ENCODE results near the gene ZFYVE27. TPM values are rescaled to one million over a fixed set of nuclear protein-coding genes. Genes with fewer than 3 reads are reported as not detected.

The ZFYVE27 gene
- total RNA-seq, 1 donor from 2014 or later, result 10.7 TPM

DNA sequence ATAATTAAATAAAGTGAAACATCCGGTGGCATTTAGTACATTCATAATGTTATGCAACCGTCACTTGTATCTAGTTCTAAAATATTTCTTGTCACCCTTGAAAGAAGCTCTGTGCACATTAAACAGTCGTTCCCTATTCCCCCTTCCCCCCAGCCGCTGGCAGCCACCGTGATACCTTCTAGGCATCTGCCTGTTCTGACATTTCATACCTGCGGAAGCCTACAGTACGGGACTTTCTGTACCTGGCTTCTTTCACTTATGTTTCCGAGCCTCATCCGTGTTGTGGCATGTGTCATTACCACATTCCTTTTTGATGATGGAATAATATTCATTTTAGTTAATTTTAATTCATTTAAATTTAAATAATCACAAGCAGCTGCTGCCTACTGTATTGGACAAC is 48.8 kb downstream of the ZFYVE27 start:
- ATAC-seq, result no peak
- no peak for DNase-seq (ENCODE audit: low spot score)

DNA sequence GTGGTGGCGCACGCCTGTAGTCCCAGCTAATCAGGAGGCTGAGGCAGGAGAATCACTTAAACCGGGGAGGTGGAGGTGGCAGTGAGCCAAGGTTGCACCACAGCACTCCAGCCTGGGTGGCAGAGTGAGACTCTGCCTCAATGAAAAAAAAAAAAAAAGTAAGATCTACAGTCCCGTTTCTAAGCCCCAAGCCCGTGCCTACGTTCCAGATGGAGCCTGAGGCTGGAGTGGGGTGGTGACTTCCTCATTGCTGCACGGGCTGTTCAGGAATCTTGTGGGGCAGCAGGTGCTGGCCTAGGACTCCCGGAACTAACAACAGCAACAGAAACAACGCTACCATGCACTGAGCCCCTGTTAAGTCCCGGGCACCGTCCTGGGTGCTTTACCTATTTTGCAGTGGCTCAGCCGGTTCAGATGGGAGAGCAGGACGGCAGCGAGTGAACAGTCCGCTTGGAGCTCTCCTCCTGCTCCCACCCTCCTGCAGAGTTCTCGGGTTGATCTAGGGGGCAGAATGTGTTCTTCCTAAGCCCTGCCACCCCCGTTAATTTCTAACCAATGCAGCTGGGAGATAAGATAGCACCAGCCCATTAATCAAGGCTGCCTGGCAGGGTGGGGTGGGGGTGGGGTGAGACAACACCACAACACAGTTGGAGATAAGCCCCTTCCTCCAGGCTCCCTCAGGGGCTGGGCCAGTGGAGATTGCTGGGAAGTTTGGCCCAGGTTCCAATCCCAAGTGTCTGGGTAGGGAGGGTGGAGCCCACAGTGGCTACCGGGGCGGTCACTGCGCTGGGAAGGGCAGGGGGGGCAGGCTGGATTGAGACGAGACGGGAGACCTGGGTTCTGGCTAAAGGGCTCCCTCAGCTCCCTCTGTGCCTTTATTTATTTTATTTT is 51.9 kb downstream of the ZFYVE27 start:
- ATAC-seq (peak; percentile 58), DNase-seq (ENCODE audit: low spot score) (no peak)

DNA sequence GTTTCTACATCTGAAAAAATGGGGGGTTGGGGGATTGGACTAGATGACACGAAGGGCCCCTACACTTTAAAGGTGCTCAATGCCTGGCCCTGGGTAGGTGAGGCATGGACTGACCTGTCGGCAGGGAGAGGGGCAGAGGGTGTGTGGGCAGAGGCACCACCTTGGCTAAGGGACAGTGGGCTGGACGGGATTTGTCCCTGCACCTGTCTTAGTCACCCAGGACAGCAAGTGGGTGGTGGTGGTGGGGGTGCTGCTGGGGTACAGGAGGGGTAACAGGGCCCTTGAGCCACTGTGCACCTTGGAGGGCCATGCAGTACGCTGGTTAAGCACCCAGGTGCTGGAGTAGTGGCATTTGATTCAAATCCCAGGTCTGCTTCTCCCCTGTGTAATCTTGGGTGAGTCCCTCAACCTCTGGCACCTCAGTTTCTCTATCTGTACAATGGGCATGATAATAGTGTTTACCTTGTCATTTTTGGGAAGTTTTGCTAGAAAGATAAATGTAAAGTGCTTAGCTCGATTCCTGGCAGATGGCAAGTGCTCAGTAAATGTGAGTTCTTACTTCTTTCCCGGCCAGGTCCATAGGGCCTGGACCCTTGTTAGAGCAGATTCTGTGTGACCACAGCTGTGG is 53.0 kb downstream of the ZFYVE27 start:
- ATAC-seq (no peak), DNase-seq (ENCODE audit: low spot score) (no peak)

DNA sequence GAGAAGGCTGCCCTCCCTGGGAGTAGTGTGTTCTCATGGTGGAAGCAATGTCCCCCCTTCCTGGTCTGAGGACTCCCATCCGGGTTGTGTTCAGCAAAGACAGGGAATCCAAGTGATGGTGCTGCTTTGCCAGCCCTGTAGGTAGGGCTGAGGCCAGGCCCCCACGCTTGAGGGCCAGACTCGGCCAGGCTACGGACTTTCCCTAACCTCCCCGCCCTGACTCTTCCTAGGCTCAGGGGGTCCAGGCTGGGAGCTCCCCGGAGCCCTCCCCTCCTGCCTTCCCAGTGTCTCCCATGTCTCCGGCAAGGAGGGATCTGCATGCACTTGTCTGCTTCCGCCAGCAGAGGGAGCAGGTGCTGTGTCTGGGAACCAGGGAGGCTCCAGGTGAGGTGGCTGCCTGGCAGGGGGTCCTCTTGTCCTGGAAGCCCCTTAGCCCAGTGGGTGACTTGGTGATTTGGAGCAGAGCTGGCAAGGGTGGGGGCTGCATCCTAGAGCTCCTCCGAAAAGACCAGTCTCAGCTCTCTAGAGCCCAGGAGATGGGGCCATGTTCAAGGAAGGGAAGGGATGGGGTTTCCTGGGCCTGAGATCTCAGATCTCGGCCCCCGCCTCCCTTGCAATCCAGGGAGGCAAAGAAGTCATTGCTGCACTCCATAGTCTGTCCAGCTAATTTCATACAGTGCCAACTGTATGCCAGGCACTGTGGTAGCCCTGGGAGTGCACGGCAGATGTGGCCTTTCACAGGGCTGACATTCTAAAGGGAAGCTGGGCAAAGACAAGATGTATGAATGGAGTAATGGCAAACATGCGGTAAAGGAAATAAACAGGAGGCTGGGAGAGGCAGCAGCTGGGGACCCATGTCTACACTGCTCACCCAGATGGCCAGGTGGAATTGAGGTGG is 55.1 kb downstream of the ZFYVE27 start:
- DNase-seq (ENCODE audit: low spot score), result peak; percentile 69
- peak; percentile 93 for ATAC-seq

DNA sequence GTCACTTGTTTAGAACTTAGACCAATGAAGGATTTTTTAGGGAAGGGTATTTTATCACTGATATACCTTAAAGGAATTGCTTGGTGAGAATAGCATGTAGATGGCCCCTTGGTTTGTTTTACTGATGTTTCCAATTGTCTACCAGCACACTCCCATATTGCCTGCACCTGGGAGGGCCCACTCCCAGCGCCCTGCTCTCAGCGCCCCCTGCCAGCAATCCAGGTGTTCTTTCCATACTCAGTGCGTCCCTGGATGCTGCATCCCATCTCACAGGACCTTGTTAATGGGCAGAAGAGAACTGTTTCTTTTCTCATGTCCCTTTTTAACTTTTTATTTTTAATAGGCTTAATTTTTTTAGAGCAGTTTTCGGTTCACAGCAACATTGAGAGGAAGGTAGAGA is 59.0 kb downstream of the ZFYVE27 start:
- no peak for ATAC-seq
- DNase-seq (ENCODE audit: low spot score), result no peak

DNA sequence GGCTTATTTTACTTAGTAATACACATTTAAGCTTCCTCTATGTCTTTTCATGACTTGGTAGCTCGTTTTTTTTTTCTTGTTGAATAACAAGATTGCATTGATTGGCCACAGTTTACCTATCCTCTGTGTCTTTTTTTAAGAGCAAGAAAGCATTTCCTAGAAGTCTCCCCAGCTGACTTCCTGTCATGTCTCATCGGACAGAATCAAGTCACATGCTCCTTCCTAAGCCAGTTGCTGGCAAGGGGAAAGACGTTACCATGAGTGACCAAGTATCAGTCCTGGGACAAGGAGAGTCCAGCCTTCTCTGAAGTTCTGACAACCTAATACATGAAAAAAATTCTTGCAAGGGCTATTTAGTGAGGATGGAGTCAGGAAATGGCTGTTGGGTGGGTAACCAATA is 59.7 kb downstream of the ZFYVE27 start:
- DNase-seq (ENCODE audit: low spot score) (no peak), ATAC-seq (no peak)

DNA sequence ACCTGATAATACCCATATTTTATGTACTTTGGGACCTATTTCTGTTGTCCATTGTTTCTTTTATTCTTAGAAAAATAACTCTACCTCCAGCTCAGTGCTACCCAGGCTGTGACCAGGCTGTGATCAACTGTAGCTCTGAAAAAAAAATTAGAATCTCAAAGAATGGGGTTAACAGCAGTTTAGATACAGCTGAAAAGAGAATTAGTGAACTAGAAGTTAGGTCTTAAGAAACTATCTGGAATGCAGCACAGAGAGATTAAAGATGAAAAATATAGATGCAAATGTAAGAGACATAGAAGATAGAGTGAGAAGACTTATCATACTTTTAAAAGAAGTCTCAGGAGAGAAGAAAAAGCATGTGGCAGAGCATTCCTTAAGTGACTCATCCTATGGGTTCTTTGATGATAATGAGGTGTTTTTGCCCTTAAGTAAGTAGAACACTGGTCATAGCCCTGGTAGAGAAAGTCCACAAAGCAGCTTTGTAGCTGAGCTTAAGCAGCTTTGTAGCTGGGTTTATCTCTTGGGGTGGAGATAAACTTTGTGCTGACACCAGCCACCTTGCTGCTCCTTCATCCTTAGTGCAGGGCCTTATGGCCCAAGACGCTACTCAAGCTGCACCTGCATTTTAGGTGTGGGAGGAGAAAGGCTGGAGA is 62.2 kb downstream of the ZFYVE27 start:
- DNase-seq (ENCODE audit: low spot score), result no peak

DNA sequence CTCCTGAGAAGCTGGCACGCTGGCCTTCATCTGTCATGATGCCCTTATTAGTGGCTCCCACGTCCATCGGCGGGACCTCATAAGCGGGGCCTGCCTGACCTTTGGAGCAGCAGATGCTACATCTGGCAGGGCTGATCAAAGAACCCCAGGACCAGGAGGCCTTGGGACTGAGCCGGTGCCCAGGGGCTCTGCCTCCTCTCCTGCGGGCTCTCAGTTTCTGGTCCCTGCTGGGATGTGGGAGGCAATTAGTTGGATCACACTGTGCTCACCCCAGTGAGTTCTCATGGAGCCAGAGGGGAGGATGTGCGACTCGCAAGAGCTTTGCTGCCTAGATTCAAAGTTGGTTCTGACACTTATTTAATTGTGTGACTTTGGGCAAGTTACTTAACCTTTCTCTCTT is 63.5 kb downstream of the ZFYVE27 start:
- DNase-seq (ENCODE audit: low spot score) (no peak), ATAC-seq (no peak)

More for the DNA sequence above, 62.2 kb downstream of the ZFYVE27 start:
- ATAC-seq, result no peak

DNA sequence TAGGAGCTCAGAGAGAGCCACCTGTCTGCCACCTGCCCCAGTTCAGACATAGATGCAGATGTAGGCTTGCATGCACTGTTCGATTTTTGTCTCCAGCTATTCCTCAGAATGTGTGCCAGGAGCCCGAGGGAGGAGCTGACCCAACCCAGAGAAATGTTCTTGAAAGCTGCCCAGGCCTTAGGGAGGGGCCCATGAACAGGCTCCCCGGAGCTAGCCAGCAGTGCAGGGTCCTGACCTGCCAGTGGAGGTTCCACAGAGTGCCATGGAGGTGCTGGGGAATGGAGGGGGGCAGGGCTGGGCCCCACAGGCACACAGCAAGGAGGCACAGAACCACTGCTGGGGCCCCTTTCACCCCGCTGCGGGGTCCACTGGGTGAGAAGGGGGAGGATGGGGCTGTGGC is 64.5 kb downstream of the ZFYVE27 start:
- ATAC-seq (no peak), DNase-seq (ENCODE audit: low spot score) (no peak)

DNA sequence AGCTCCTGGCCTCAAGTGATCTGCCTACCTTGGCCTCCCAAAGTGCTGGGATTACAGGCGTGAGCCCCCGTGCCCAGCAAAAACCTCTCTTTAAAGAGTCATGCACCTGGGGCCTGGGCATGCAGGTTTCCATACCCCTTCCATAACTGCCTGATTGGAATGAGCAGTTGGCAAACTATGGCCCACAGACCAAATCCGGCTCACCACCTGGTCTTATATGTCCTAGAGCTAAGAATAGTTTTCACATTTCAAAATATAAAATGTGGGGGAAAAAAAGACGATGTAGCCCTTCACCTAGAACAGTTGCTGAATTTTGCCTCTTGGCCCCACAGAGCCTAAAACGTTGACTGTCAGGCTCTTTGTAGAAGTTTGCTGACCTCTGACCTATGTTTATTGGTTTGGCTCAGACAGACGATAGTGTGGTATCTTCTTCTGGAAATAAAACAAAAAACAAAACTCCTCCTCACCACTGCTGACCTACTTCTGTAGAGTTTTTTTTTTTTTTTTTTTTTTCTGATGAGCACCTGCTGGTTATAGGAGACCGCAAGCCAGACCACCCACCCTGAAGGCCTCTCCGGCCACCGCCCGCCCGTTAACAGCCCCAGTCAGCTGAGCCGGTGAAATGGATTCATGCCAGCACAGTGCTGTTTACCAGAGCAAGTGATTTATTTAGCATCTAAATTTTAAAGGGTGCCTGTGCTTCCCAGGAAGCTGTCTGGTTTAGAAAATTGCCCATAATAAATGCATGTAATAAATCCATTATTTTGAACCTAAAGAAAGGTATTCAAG is 68.4 kb downstream of the ZFYVE27 start:
- DNase-seq (ENCODE audit: low spot score), result no peak

DNA sequence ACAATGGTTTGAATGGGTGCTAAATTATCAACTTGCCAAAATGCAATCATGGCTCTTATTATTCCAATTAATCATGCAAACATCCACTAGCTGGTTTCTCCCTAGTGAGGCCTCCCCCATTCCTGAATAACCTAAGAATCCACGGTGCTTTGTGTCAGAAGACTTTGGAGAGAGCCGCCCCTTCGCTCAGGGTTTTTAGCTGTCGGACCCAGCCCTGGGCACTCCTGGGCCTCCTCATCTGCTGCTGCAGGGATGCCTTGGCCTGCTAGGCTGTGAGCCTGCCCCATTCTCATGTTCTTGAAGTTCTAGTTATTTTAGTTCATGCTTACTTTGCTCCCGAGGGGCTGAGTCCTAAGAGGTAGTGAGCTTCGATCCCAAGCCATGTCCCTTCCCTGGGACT is 69.0 kb downstream of the ZFYVE27 start:
- no peak for ATAC-seq
- no peak for DNase-seq (ENCODE audit: low spot score)

More for the DNA sequence above, 68.4 kb downstream of the ZFYVE27 start:
- no peak for ATAC-seq

DNA sequence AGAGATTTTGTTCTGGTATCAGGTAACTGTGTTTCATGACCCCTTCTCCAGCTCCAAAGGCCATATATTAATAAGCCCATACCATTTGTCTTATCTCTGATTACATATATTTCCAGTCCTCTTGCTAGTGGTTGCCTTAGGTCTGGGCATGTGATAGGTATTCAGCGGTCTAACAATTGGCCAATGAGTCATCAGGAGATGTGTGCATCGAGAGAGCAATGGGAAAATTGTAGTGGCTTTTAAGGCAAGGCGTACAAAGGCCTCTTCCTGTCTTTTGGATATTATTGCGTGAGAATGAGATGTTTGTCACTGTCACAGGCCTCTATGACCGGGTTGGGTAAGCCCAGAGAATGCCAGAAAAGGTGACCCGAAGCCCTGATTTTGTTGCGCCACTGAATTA is 73.5 kb downstream of the ZFYVE27 start:
- ATAC-seq (no peak), DNase-seq (ENCODE audit: low spot score) (no peak)

Other genes starting within 250 kb of the ZFYVE27 start
- 20.7 TPM for gene MMS19, start 238.7 kb upstream of the ZFYVE27 start, total RNA-seq
- 7.1 TPM for gene UBTD1, start 238.2 kb upstream of the ZFYVE27 start, total RNA-seq
- gene ANKRD2, start 164.3 kb upstream of the ZFYVE27 start, total RNA-seq, result not detected
- 66.2 TPM for gene HOGA1, start 152.7 kb upstream of the ZFYVE27 start, total RNA-seq
- gene C10orf62, start 147.4 kb upstream of the ZFYVE27 start, total RNA-seq, result 3.7 TPM
- gene MORN4, start 103.6 kb upstream of the ZFYVE27 start, total RNA-seq, result 0.81 TPM
- gene PI4K2A, start 96.5 kb upstream of the ZFYVE27 start, total RNA-seq, result 5.6 TPM
- 26.4 TPM for gene AVPI1, start 49.9 kb upstream of the ZFYVE27 start, total RNA-seq
- gene MARVELD1, start 23.4 kb upstream of the ZFYVE27 start, total RNA-seq, result 2.0 TPM
- gene SFRP5, start 34.9 kb downstream of the ZFYVE27 start, total RNA-seq, result 6.4 TPM
- gene GOLGA7B, start 112.7 kb downstream of the ZFYVE27 start, total RNA-seq, result 0.53 TPM

Data from left lobe of liver (tissue), 2 donors.